OCI-LY7 (cell line): ENCODE results near the gene DTNA.

Experiments used
- EZH2phosphoT487 ChIP-seq: fragments of 200-600 bp; sonication (generic); IDR thresholded peaks from 2 replicates; pipeline ENCODE4 v1.6.1; 2018; ENCODE audit warnings: low read depth, borderline replicate concordance, mild to moderate bottlenecking, mixed run types, antibody characterized with exemption, low read length, moderate library complexity, mixed read lengths
- TF ChIP-seq, protein P1 (sequence below): fragments of 200-600 bp; sonication (generic); conservative IDR thresholded peaks from 2 replicates; pipeline ENCODE4 v1.5.1; 2014; ENCODE audit warnings: mild to moderate bottlenecking, antibody characterized with exemption, low read length, moderate library complexity, mixed read lengths

DNA sequence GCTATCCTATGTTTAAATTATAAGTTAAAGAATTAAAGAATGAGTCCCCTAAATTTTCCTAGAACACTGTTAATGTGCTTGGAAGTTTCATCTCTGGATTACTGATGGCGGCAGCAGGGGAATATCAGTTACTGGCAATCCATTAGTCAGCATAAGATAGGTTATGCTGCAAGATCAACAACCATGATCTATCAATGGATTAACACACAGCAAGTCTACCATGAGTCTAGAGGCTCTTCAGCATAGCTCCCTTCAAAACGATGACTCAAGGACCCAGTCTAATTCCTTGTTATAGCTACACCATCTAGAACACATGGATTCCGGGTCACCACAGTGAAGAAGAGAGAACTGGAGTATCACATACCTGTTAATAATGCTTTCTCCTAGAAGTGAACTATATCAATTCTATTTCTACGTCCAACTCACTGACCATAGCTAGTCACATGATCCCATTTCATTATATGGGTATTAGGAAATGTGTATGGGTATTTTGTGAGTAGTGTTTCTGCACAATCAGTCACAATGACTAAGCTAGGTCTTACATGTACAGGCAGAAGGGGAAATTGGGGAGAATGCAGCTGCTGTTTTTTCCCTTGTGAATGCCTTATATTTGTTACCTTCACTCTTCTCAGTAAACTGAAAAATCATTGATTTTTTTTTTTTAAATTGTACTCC is 222.8 kb downstream of the DTNA start:
- TF ChIP-seq, protein P1, sequence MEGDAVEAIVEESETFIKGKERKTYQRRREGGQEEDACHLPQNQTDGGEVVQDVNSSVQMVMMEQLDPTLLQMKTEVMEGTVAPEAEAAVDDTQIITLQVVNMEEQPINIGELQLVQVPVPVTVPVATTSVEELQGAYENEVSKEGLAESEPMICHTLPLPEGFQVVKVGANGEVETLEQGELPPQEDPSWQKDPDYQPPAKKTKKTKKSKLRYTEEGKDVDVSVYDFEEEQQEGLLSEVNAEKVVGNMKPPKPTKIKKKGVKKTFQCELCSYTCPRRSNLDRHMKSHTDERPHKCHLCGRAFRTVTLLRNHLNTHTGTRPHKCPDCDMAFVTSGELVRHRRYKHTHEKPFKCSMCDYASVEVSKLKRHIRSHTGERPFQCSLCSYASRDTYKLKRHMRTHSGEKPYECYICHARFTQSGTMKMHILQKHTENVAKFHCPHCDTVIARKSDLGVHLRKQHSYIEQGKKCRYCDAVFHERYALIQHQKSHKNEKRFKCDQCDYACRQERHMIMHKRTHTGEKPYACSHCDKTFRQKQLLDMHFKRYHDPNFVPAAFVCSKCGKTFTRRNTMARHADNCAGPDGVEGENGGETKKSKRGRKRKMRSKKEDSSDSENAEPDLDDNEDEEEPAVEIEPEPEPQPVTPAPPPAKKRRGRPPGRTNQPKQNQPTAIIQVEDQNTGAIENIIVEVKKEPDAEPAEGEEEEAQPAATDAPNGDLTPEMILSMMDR, result no peak
- TF ChIP-seq EZH2phosphoT487, result no peak
